Fibroblast of mammary gland (primary cell): ENCODE data around the gene STK17A.

Source experiments
- DNase-seq: peaks from one replicate; pipeline ENCODE4 v3.0.0-alpha.2; 2010; ENCODE audit warnings: low read depth
- H3K4me3 ChIP-seq: 2 replicates; pipeline ENCODE4 v1.5.1; 2011; ENCODE audit warnings: low read depth, mild to moderate bottlenecking, low read length, moderate library complexity; ENCODE audit not compliant: control insufficient read depth
- TF ChIP-seq, protein P1 (sequence below): conservative IDR thresholded peaks from 2 replicates; pipeline ENCODE4 v1.5.1; 2011; ENCODE audit warnings: low read depth, low read length, inconsistent platforms; ENCODE audit not compliant: control insufficient read depth, insufficient read depth

The STK17A gene

GRCh38 chr7:43639858-43640491 is 57.1 kb downstream of the STK17A start:
- DNase-seq, result peak; percentile 84
- TF ChIP-seq, protein P1, sequence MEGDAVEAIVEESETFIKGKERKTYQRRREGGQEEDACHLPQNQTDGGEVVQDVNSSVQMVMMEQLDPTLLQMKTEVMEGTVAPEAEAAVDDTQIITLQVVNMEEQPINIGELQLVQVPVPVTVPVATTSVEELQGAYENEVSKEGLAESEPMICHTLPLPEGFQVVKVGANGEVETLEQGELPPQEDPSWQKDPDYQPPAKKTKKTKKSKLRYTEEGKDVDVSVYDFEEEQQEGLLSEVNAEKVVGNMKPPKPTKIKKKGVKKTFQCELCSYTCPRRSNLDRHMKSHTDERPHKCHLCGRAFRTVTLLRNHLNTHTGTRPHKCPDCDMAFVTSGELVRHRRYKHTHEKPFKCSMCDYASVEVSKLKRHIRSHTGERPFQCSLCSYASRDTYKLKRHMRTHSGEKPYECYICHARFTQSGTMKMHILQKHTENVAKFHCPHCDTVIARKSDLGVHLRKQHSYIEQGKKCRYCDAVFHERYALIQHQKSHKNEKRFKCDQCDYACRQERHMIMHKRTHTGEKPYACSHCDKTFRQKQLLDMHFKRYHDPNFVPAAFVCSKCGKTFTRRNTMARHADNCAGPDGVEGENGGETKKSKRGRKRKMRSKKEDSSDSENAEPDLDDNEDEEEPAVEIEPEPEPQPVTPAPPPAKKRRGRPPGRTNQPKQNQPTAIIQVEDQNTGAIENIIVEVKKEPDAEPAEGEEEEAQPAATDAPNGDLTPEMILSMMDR, result no peak
- H3K4me3 ChIP-seq, result no peak overlapping the region

- no peak overlapping the region for H3K4me3 ChIP-seq
- no peak for DNase-seq
- TF ChIP-seq, protein P1, result no peak
Observed at GRCh38 chr7:43640679-43641078, 57.8 kb downstream of the STK17A start.

GRCh38 chr7:43642897-43643630 is 60.2 kb downstream of the STK17A start:
- DNase-seq, result no peak
- no peak overlapping the region for H3K4me3 ChIP-seq
- TF ChIP-seq, protein P1, result no peak

DNA sequence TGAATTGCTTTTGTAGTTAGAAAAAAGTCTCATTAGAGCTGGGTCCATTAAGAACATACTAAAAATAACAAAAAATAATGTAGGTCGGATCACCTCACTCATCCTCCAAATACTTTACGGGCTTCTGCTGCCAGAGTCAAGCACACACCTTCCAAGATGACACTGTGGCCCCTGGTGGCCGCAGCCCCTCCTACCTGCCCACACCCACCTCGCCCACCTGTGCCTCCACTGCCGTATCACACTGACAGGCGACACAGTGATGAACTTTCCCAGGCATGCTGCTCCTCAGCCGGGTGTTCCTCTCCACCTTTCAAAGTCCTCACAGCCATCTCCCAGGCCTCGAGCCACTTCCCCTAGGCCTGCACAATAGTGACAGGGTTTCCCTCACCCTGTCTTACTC is 60.9 kb downstream of the STK17A start:
- TF ChIP-seq, protein P1, result no peak
- H3K4me3 ChIP-seq, result no peak overlapping the region
- DNase-seq, result no peak

GRCh38 chr7:43645699-43646226 is 62.9 kb downstream of the STK17A start:
- DNase-seq, result no peak
- no peak overlapping the region for H3K4me3 ChIP-seq
- TF ChIP-seq, protein P1, result no peak

DNA sequence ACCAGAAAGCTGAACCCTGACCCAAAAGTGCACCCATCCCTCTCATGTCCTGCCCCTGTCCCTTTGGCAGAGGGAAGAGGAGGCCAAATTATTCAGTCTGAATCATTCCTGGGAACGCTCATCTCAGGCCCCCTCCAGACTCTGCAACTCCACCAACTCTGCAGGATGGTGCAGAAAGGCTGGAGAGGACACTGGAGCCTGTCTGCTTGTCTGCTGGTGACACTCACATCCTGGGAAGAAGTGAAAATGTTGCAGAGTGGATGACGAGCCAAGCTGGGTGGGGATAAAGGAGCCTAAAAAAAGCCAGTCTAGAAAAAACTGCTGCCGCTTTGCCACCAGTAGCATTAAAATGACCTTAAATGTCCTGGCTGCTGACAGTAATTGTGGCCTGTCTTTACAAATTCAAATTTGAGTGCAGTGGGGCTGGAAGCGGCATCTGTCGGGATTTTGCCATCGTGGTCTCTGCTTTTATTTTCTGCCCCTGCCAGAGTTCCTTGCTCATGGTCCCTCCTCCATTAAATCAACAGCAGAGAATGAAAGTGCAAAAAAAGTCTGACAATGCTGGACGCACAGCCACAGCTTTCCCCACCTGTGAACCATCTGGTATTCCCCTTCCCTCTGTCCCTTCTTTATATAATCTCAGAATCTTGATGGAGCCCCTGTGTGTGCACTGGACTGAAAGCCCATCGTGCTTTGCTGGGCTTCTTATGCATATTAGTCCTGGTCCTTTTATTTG is 63.9 kb downstream of the STK17A start:
- TF ChIP-seq, protein P1, result no peak
- H3K4me3 ChIP-seq, result peak overlapping the region; percentile 0
- DNase-seq, result peak; percentile 78
